Measurements from ENCODE around the gene DGKH.
"Not testable (repeated sequence)": the region's sequence is repeated elsewhere in the genome, so short reads cannot be mapped to it uniquely, and the experiment has no call there.

DGKH gene

GRCh38 chr13:42113478-42113877 lies 65.0 kb downstream of the DGKH start:
- DNase-seq (ENCODE audit: low read depth, low spot score) = no peak

GRCh38 chr13:42114278-42114677 lies 65.8 kb downstream of the DGKH start:
- no peak for DNase-seq (ENCODE audit: low read depth, low spot score)

- no peak for DNase-seq (ENCODE audit: low read depth, low spot score)
These were observed 66.5 kb downstream of the DGKH start for GRCh38 chr13:42114912-42115311.

- no peak for DNase-seq (ENCODE audit: low read depth, low spot score)
These were observed 67.8 kb downstream of the DGKH start for GRCh38 chr13:42116225-42116624.

GRCh38 chr13:42119041-42119440 lies 70.6 kb downstream of the DGKH start:
- no peak for DNase-seq (ENCODE audit: low read depth, low spot score)

GRCh38 chr13:42119875-42120274 lies 71.4 kb downstream of the DGKH start:
- DNase-seq (ENCODE audit: low read depth, low spot score) = no peak

- no peak for DNase-seq (ENCODE audit: low read depth, low spot score)
These were observed 75.2 kb downstream of the DGKH start for GRCh38 chr13:42123600-42123999.

GRCh38 chr13:42125046-42125445 lies 76.6 kb downstream of the DGKH start:
- no peak for DNase-seq (ENCODE audit: low read depth, low spot score)

GRCh38 chr13:42127047-42127446 lies 78.6 kb downstream of the DGKH start:
- no peak for DNase-seq (ENCODE audit: low read depth, low spot score)

GRCh38 chr13:42129033-42129432 lies 80.6 kb downstream of the DGKH start:
- DNase-seq (ENCODE audit: low read depth, low spot score) = no peak

- no peak for DNase-seq (ENCODE audit: low read depth, low spot score)
These were observed 88.1 kb downstream of the DGKH start for GRCh38 chr13:42136518-42136917.

- DNase-seq (ENCODE audit: low read depth, low spot score) = no peak
These were observed 89.5 kb downstream of the DGKH start for GRCh38 chr13:42137856-42138537.

- no peak for DNase-seq (ENCODE audit: low read depth, low spot score)
These were observed 92.0 kb downstream of the DGKH start for GRCh38 chr13:42140494-42140893.

GRCh38 chr13:42141052-42141451 lies 92.6 kb downstream of the DGKH start:
- DNase-seq (ENCODE audit: low read depth, low spot score) = not testable (repeated sequence)

- no peak for DNase-seq (ENCODE audit: low read depth, low spot score)
These were observed 97.9 kb downstream of the DGKH start for GRCh38 chr13:42146359-42146758.

- DNase-seq (ENCODE audit: low read depth, low spot score) = no peak
These were observed 100.1 kb downstream of the DGKH start for GRCh38 chr13:42148538-42148937.

- DNase-seq (ENCODE audit: low read depth, low spot score) = no peak
These were observed 100.7 kb downstream of the DGKH start for GRCh38 chr13:42149136-42149535.

GRCh38 chr13:42151781-42152180 lies 103.3 kb downstream of the DGKH start:
- no peak for DNase-seq (ENCODE audit: low read depth, low spot score)

GRCh38 chr13:42152495-42152894 lies 104.0 kb downstream of the DGKH start:
- no peak for DNase-seq (ENCODE audit: low read depth, low spot score)

GRCh38 chr13:42153199-42154113 lies 105.0 kb downstream of the DGKH start:
- no peak for DNase-seq (ENCODE audit: low read depth, low spot score)

GRCh38 chr13:42155251-42155650 lies 106.8 kb downstream of the DGKH start:
- no peak for DNase-seq (ENCODE audit: low read depth, low spot score)

- DNase-seq (ENCODE audit: low read depth, low spot score) = not testable (repeated sequence)
These were observed 114.9 kb downstream of the DGKH start for GRCh38 chr13:42163338-42163737.

GRCh38 chr13:42163910-42164309 lies 115.5 kb downstream of the DGKH start:
- DNase-seq (ENCODE audit: low read depth, low spot score) = not testable (repeated sequence)

Measured in activated CD4-positive, CD25-positive, alpha-beta regulatory T cell treated with anti-CD3 and anti-CD28 coated beads, Interleukin-2, amount 50 U/mL, for 16 hours (primary cell).